HG03196 (cell line): Measurements from ENCODE around the gene CLEC14A.

Experiments used
- ATAC-seq: cut with Tn5 transposase; IDR thresholded peaks from one replicate; pipeline ENCODE4 v1.9.1; 2021; ENCODE audit not compliant: unreplicated experiment

Gene CLEC14A

GRCh38 chr14:38255673-38256532, at the start of gene CLEC14A:
Gene CLEC14A (minus strand): TSS chr14:38256093. CDS start chr14:38256022, 71 bp downstream.
- ATAC-seq: no peak

- ATAC-seq: no peak
These were observed 47.1 kb upstream of the CLEC14A start for GRCh38 chr14:38302966-38303365.

GRCh38 chr14:38302034-38302433, 46.1 kb upstream of the CLEC14A start:
- ATAC-seq: no peak

- no peak for ATAC-seq
These were observed 41.8 kb upstream of the CLEC14A start for GRCh38 chr14:38297681-38298080.

GRCh38 chr14:38291681-38292467, 36.0 kb upstream of the CLEC14A start:
- no peak for ATAC-seq

GRCh38 chr14:38290601-38291188, 34.8 kb upstream of the CLEC14A start:
- ATAC-seq: no peak

GRCh38 chr14:38286452-38286851, 30.6 kb upstream of the CLEC14A start:
- ATAC-seq: no peak

- no peak for ATAC-seq
These were observed 30.1 kb upstream of the CLEC14A start for GRCh38 chr14:38285962-38286361.

- ATAC-seq: no peak
These were observed 27.0 kb upstream of the CLEC14A start for GRCh38 chr14:38282936-38283335.

GRCh38 chr14:38280081-38280480, 24.2 kb upstream of the CLEC14A start:
- ATAC-seq: no peak

GRCh38 chr14:38279572-38279971, 23.7 kb upstream of the CLEC14A start:
- ATAC-seq: no peak

- ATAC-seq: no peak
These were observed 22.1 kb upstream of the CLEC14A start for GRCh38 chr14:38278035-38278434.

GRCh38 chr14:38262844-38263243, 7.0 kb upstream of the CLEC14A start:
- ATAC-seq: no peak

- no peak for ATAC-seq
These were observed 5.7 kb upstream of the CLEC14A start for GRCh38 chr14:38261620-38262019.

- ATAC-seq: no peak
These were observed 1.6 kb upstream of the CLEC14A start for GRCh38 chr14:38257507-38257906.

GRCh38 chr14:38256533-38256840, 594 bp upstream of the CLEC14A start:
- no peak for ATAC-seq

- no peak for ATAC-seq
These were observed 553 bp downstream of the CLEC14A start for GRCh38 chr14:38255408-38255672.

- no peak for ATAC-seq
These were observed 1.1 kb downstream of the CLEC14A start for GRCh38 chr14:38254571-38255407.

GRCh38 chr14:38253676-38254075, 2.2 kb downstream of the CLEC14A start:
- ATAC-seq: no peak

GRCh38 chr14:38252066-38252710, 3.7 kb downstream of the CLEC14A start:
- no peak for ATAC-seq

- ATAC-seq: no peak
These were observed 5.6 kb downstream of the CLEC14A start for GRCh38 chr14:38250331-38250730.
